Stimulated activated CD4-positive, alpha-beta T cell treated with anti-CD3 and anti-CD28 coated beads, Interleukin-15, amount 100 ng/mL, for 1 hour (primary cell): ENCODE data around the gene DHRS4L2.
"Not testable (repeated sequence)": the region's sequence is repeated elsewhere in the genome, so short reads cannot be mapped to it uniquely, and the experiment has no call there.

Experiments used
- DNase-seq, 2 donors: peaks; one replicate each; pipeline ENCODE4 v3.0.0-alpha.2; 2020; ENCODE audit warnings: low read depth in 1 of 2, low spot score in 1 of 2

Gene DHRS4L2

GRCh38 chr14:23988607-23989363 is at the start of gene DHRS4L2:
Gene DHRS4L2, plus strand, starts transcription at chr14:23988929. Its CDS starts 19 bp downstream, at chr14:23988948.
- peak; percentile 40 to 71 for DNase-seq

GRCh38 chr14:23939607-23940326 is 49.0 kb upstream of the DHRS4L2 start:
- DNase-seq = no peak

- DNase-seq = no peak
Measured at GRCh38 chr14:23941230-23941629, 47.5 kb upstream of the DHRS4L2 start.

GRCh38 chr14:23941669-23942068 is 47.1 kb upstream of the DHRS4L2 start:
- no peak for DNase-seq

- DNase-seq = no peak
Measured at GRCh38 chr14:23942587-23942986, 46.1 kb upstream of the DHRS4L2 start.

- not testable (repeated sequence) for DNase-seq
Measured at GRCh38 chr14:23949069-23949468, 39.7 kb upstream of the DHRS4L2 start.

GRCh38 chr14:23950411-23951135 is 38.2 kb upstream of the DHRS4L2 start:
- no peak for DNase-seq

GRCh38 chr14:23951136-23951466 is 37.6 kb upstream of the DHRS4L2 start:
- not testable (repeated sequence) for DNase-seq

- DNase-seq = no peak
Measured at GRCh38 chr14:23951590-23952201, 37.0 kb upstream of the DHRS4L2 start.

- not testable (repeated sequence) for DNase-seq
Measured at GRCh38 chr14:23953116-23953463, 35.6 kb upstream of the DHRS4L2 start.

- DNase-seq = peak; percentile 59 to 61
Measured at GRCh38 chr14:23953464-23954278, 35.1 kb upstream of the DHRS4L2 start, which contains the start of gene DHRS4. Gene DHRS4, plus strand, starts transcription at chr14:23953770. Its CDS starts 19 bp downstream, at chr14:23953789.

GRCh38 chr14:23954279-23954614 is 34.5 kb upstream of the DHRS4L2 start:
- not testable (repeated sequence) for DNase-seq

- DNase-seq = not testable (repeated sequence)
Measured at GRCh38 chr14:23954965-23955364, 33.8 kb upstream of the DHRS4L2 start.

- not testable (repeated sequence) for DNase-seq
Measured at GRCh38 chr14:23955811-23956210, 32.9 kb upstream of the DHRS4L2 start.

- not testable (repeated sequence) for DNase-seq
Measured at GRCh38 chr14:23957913-23958569, 30.7 kb upstream of the DHRS4L2 start.

GRCh38 chr14:23960899-23961298 is 27.8 kb upstream of the DHRS4L2 start:
- DNase-seq = not testable (repeated sequence)

GRCh38 chr14:23961704-23962103 is 27.0 kb upstream of the DHRS4L2 start:
- not testable (repeated sequence) for DNase-seq

GRCh38 chr14:23969130-23969480 is 19.6 kb upstream of the DHRS4L2 start:
- DNase-seq = not testable (repeated sequence)

- peak; percentile 48 to 59 for DNase-seq
Measured at GRCh38 chr14:23969481-23970282, 19.0 kb upstream of the DHRS4L2 start.
